ENCODE results near the gene ZFPM1. TPM values are rescaled to one million over a fixed set of nuclear protein-coding genes. Genes with fewer than 3 reads are reported as not detected.

The ZFPM1 gene
- total and polyA plus RNA-seq, 2 of the 8 experiments (the other 6 are each of a cell fraction or from before 2014, with no cell fraction given), result 0.74 to 4.8 TPM

DNA sequence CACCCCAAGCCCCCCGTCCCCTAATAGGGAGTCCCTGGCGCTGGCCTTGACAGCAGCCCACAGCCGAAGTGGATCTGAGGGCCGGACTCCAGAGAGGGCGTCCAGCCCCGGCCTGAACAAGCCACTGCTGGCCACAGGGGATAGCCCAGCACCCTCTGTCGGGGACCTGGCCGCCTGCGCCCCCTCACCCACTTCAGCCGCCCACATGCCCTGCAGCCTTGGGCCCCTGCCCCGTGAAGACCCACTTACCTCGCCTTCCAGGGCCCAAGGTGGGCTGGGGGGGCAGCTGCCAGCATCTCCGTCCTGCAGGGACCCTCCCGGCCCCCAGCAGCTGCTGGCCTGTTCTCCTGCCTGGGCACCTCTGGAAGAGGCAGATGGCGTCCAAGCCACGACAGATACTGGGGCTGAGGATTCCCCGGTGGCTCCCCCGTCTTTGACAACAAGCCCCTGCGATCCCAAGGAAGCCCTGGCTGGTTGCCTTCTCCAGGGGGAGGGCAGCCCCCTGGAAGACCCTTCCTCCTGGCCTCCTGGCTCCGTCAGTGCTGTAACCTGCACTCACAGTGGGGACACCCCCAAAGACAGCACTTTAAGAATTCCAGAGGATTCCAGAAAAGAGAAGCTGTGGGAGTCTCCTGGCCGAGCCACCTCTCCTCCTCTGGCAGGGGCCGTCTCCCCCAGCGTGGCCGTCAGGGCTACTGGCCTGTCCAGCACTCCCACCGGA lies 19.3 kb upstream of the ZFPM1 start (continued):
- TF ChIP-seq POU5F1 (IDR thresholded peaks at IDR 0.05; ENCODE audit: low read depth, low read length) (no peak), YY1 (IDR thresholded peaks at IDR 0.05; ENCODE audit: low read depth, low read length) (no peak), CEBPB (IDR thresholded peaks at IDR 0.05; ENCODE audit: low read depth, low read length) (no peak), RXRA (IDR thresholded peaks at IDR 0.05; ENCODE audit: insufficient read depth, low read depth, low read length) (no peak), GTF2F1 (IDR thresholded peaks at IDR 0.05; ENCODE audit: borderline replicate concordance, low read depth, low read length) (no peak), TAF7 (optimal IDR thresholded peaks at IDR 0.05; ENCODE audit: borderline replicate concordance, low read depth, low read length) (no peak)
